Stomach (tissue), 4 donors: ENCODE data around the gene RPRD1B.

Source experiments
- EP300 ChIP-seq: sonication (generic); formaldehyde crosslinking; IDR thresholded peaks from one replicate; pipeline ENCODE4 v1.6.1; 2017; ENCODE audit warnings: antibody characterized with exemption
- POLR2A ChIP-seq, 4 donors: fragments of 450-650 bp; IDR thresholded peaks; one replicate each; pipeline ENCODE4 v1.6.1; 2016; ENCODE audit warnings: antibody characterized with exemption in 4 of 4, control low read depth in 2 of 4, mild to moderate bottlenecking in 1 of 4, moderate library complexity in 1 of 4
- POLR2AphosphoS5 ChIP-seq, 3 donors: sonication (generic); formaldehyde crosslinking; IDR thresholded peaks; one replicate each; pipeline ENCODE4 v1.6.1; 2016; ENCODE audit warnings: antibody characterized with exemption in 3 of 3
- TF ChIP-seq, protein P1 (sequence below), 7 experiments: fragments of 450-650 bp in 4 of 7; fragments of 200-600 bp in 3 of 7; sonication (generic) in 3 of 7; IDR thresholded peaks; one replicate each; pipeline ENCODE4 v1.5.1; 2016 to 2019; ENCODE audit warnings: antibody characterized with exemption in 7 of 7, control low read depth in 2 of 7, mild to moderate bottlenecking in 1 of 7

DNA sequence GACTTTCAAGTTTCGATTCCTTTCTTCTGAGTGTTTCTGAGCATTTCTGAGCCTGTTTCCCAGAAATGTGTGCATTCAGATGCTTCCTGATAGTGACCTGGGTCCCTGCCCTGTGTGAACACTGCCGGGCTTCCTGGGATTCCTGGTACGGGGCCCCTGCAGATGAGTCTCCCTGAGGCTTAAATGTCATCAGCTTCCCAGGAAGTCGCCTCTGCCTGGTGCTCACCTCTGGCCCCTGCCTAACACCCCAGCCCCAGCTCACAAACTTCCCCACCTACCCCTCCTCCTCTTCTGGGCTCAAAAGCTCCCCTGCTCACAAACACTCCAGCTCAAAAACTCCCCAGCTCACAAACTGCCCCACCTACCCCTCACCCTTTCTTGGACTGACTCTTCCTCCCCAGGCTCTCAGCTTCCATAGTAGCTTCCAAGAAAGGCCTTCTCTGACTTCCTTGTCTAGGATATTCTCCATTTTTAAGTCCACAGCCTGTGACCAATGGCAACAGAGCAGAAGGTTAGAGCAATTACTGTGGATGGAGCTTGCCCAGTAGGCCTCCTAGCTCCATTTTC, 89.6 kb downstream of the RPRD1B start:
- TF ChIP-seq POLR2A (IDR thresholded peaks at IDR 0.05) (no peak), EP300 (no peak), POLR2AphosphoS5 (IDR thresholded peaks at IDR 0.05) (peak in 1 of 3 donors; percentile 58)
- TF ChIP-seq, protein P1, sequence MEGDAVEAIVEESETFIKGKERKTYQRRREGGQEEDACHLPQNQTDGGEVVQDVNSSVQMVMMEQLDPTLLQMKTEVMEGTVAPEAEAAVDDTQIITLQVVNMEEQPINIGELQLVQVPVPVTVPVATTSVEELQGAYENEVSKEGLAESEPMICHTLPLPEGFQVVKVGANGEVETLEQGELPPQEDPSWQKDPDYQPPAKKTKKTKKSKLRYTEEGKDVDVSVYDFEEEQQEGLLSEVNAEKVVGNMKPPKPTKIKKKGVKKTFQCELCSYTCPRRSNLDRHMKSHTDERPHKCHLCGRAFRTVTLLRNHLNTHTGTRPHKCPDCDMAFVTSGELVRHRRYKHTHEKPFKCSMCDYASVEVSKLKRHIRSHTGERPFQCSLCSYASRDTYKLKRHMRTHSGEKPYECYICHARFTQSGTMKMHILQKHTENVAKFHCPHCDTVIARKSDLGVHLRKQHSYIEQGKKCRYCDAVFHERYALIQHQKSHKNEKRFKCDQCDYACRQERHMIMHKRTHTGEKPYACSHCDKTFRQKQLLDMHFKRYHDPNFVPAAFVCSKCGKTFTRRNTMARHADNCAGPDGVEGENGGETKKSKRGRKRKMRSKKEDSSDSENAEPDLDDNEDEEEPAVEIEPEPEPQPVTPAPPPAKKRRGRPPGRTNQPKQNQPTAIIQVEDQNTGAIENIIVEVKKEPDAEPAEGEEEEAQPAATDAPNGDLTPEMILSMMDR (IDR thresholded peaks at IDR 0.05), result no peak
